Liver (tissue), 3 donors: Measurements from ENCODE around the gene XIAP.

Source experiments
- CTCF ChIP-seq: fragments of 150-350 bp; IDR thresholded peaks from 2 replicates; pipeline ENCODE4 v1.5.1; 2017; ENCODE audit warnings: improper control_type of control experiment, low read depth, low read length; ENCODE audit not compliant: missing input control
- GABPA ChIP-seq, 2 donors: IDR thresholded peaks in 1 of 2; conservative IDR thresholded peaks in 1 of 2; 2 replicates each; pipeline ENCODE4 v1.6.1; 2016; ENCODE audit warnings: antibody characterized with exemption in 2 of 2, mild to moderate bottlenecking in 1 of 2, moderate library complexity in 1 of 2
- MAX ChIP-seq: IDR thresholded peaks from 2 replicates; pipeline ENCODE4 v1.6.1; 2016; ENCODE audit warnings: antibody characterized with exemption
- RAD21 ChIP-seq, 2 donors: IDR thresholded peaks; 2 replicates each; pipeline ENCODE4 v1.6.1; 2016; ENCODE audit warnings: antibody characterized with exemption in 2 of 2, mild to moderate bottlenecking in 2 of 2
- REST ChIP-seq: IDR thresholded peaks from 2 replicates; pipeline ENCODE4 v1.6.1; 2016; ENCODE audit warnings: antibody characterized with exemption, mild to moderate bottlenecking
- RXRA ChIP-seq, 2 donors: IDR thresholded peaks; 2 replicates each; pipeline ENCODE4 v1.6.1; 2017 to 2018; ENCODE audit warnings: antibody characterized with exemption in 2 of 2, mild to moderate bottlenecking in 1 of 2
- SP1 ChIP-seq: IDR thresholded peaks from 2 replicates; pipeline ENCODE4 v1.6.1; 2018; ENCODE audit warnings: antibody characterized with exemption, mild to moderate bottlenecking
- TAF1 ChIP-seq: conservative IDR thresholded peaks from 2 replicates; pipeline ENCODE4 v1.6.1; 2016; ENCODE audit warnings: antibody characterized with exemption, mild to moderate bottlenecking
- YY1 ChIP-seq: IDR thresholded peaks from 2 replicates; pipeline ENCODE4 v1.6.1; 2016; ENCODE audit warnings: antibody characterized with exemption, mild to moderate bottlenecking
- ZBTB33 ChIP-seq: IDR thresholded peaks from 2 replicates; pipeline ENCODE4 v1.6.1; 2016; ENCODE audit warnings: antibody characterized with exemption
- TF ChIP-seq, protein P1 (sequence below): IDR thresholded peaks from 2 replicates; pipeline ENCODE4 v1.6.1; 2016; ENCODE audit warnings: antibody characterized with exemption
- donor health status: healthy.
- donor health status: healthy.

GRCh38 chrX:123927845-123928244 is 68.0 kb downstream of the XIAP start:
- TF ChIP-seq ZBTB33: no peak
- no peak for TF ChIP-seq CTCF
- TF ChIP-seq MAX: no peak
- TF ChIP-seq TAF1: no peak
- TF ChIP-seq, protein P1, sequence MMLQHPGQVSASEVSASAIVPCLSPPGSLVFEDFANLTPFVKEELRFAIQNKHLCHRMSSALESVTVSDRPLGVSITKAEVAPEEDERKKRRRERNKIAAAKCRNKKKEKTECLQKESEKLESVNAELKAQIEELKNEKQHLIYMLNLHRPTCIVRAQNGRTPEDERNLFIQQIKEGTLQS: no peak
- no peak for TF ChIP-seq REST
- no peak for TF ChIP-seq YY1
- no peak for TF ChIP-seq RAD21 (IDR thresholded peaks at IDR 0.05)
- no peak for TF ChIP-seq GABPA (IDR thresholded peaks at IDR 0.05 in 1 of 2, conservative IDR thresholded peaks at IDR 0.05 in 1 of 2)
- TF ChIP-seq SP1: no peak
- TF ChIP-seq RXRA (IDR thresholded peaks at IDR 0.05): no peak
